HEK293T (cell line): ENCODE measurements around the gene OR4D5.

ENCODE experiments used
- CTCF ChIA-PET: fragments of 350-600 bp; formaldehyde crosslinking; extraction: SDS; loops from one replicate; lab custom pipeline; 2021; ENCODE audit warnings: antibody characterized with exemption, inconsistent platforms; lab: Yijun Ruan, JAX
- POLR2A ChIA-PET: fragments of 350-600 bp; formaldehyde crosslinking; extraction: SDS; loops from one replicate; lab custom pipeline; 2020; ENCODE audit warnings: antibody characterized with exemption, inconsistent platforms; lab: Yijun Ruan, JAX
- DNase-seq: peaks from one replicate; pipeline ENCODE4 v3.0.0; 2012; ENCODE audit warnings: mixed read lengths; ENCODE audit errors: extremely low spot score
- ARNT ChIP-seq: fragments of 450-650 bp; IDR thresholded peaks from 2 replicates; pipeline ENCODE4 v1.6.1; 2017; ENCODE audit warnings: mild to moderate bottlenecking
- BHLHE40 ChIP-seq: fragments of 450-650 bp; IDR thresholded peaks from 2 replicates; pipeline ENCODE4 v1.6.1; 2016; ENCODE audit warnings: mild to moderate bottlenecking, moderate library complexity, borderline replicate concordance
- CTBP1 ChIP-seq: fragments of 450-650 bp; IDR thresholded peaks from 2 replicates; pipeline ENCODE4 v1.6.1; 2016; ENCODE audit warnings: borderline replicate concordance
- ELF4 ChIP-seq: fragments of 450-650 bp; IDR thresholded peaks from 2 replicates; pipeline ENCODE4 v1.6.1; 2017; ENCODE audit warnings: antibody characterized with exemption
- FOXA1 ChIP-seq: fragments of 450-650 bp; IDR thresholded peaks from 2 replicates; pipeline ENCODE4 v1.6.1; 2016; ENCODE audit warnings: mild to moderate bottlenecking
- FOXK2 ChIP-seq: fragments of 450-650 bp; IDR thresholded peaks from 2 replicates; pipeline ENCODE4 v1.6.1; 2016; ENCODE audit warnings: mild to moderate bottlenecking
- FOXM1 ChIP-seq: fragments of 450-650 bp; IDR thresholded peaks from 2 replicates; pipeline ENCODE4 v1.6.1; 2017; ENCODE audit warnings: mild to moderate bottlenecking, borderline replicate concordance
- HDGF ChIP-seq: fragments of 450-650 bp; IDR thresholded peaks from 2 replicates; pipeline ENCODE4 v1.6.1; 2017; ENCODE audit warnings: antibody characterized with exemption, borderline replicate concordance
- L3MBTL2 ChIP-seq: fragments of 450-650 bp; conservative IDR thresholded peaks from 2 replicates; pipeline ENCODE4 v1.6.1; 2016; ENCODE audit warnings: mild to moderate bottlenecking
- LEF1 ChIP-seq: fragments of 450-650 bp; IDR thresholded peaks from 2 replicates; pipeline ENCODE4 v1.6.1; 2017; ENCODE audit warnings: mild to moderate bottlenecking, borderline replicate concordance
- NFRKB ChIP-seq: fragments of 450-650 bp; IDR thresholded peaks from 2 replicates; pipeline ENCODE4 v1.6.1; 2016; ENCODE audit warnings: mild to moderate bottlenecking, moderate library complexity
- SP1 ChIP-seq: fragments of 450-650 bp; IDR thresholded peaks from 2 replicates; pipeline ENCODE4 v1.6.1; 2017
- SUZ12 ChIP-seq: fragments of 450-650 bp; IDR thresholded peaks from 2 replicates; pipeline ENCODE4 v1.6.1; 2016; ENCODE audit warnings: mild to moderate bottlenecking
- TARDBP ChIP-seq: fragments of 450-650 bp; IDR thresholded peaks from 2 replicates; pipeline ENCODE4 v1.6.1; 2016
- ZNF384 ChIP-seq: fragments of 450-650 bp; IDR thresholded peaks from 2 replicates; pipeline ENCODE4 v1.6.1; 2016
- TF ChIP-seq, protein P1 (sequence below): fragments of 450-650 bp; IDR thresholded peaks from 2 replicates; pipeline ENCODE4 v1.6.1; 2016

Gene OR4D5

DNA sequence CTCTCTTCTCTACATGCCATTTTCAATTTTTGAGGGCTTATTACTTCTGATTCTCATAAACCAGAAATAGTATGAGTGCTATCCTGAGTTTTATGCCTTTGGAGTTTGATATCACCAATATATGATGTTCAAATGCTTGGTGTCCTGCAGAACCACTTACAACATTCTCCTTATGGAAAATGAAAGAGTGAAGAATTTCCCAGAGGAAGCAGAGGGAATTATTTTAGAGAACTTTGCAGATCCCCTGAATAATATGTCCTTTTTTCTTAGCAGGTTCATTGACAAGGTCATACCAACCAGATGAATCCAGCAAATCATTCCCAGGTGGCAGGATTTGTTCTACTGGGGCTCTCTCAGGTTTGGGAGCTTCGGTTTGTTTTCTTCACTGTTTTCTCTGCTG is at the start of gene OR4D5:
TSS of gene OR4D5 (plus strand) at position 301 of the 400 bp plus-strand sequence. CDS start at position 301, 0 bp downstream.
- TF ChIP-seq NFRKB = no peak
- no peak for TF ChIP-seq FOXM1
- TF ChIP-seq FOXA1 = no peak
- TF ChIP-seq L3MBTL2 = no peak
- TF ChIP-seq HDGF = no peak
- TF ChIP-seq ARNT = no peak
- TF ChIP-seq TARDBP = no peak
- TF ChIP-seq FOXK2 = no peak
- no peak for TF ChIP-seq SUZ12
- TF ChIP-seq, protein P1, sequence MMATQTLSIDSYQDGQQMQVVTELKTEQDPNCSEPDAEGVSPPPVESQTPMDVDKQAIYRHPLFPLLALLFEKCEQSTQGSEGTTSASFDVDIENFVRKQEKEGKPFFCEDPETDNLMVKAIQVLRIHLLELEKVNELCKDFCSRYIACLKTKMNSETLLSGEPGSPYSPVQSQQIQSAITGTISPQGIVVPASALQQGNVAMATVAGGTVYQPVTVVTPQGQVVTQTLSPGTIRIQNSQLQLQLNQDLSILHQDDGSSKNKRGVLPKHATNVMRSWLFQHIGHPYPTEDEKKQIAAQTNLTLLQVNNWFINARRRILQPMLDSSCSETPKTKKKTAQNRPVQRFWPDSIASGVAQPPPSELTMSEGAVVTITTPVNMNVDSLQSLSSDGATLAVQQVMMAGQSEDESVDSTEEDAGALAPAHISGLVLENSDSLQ = no peak
- TF ChIP-seq BHLHE40 = no peak
- TF ChIP-seq LEF1 = no peak
- TF ChIP-seq ZNF384 = no peak
- no peak for TF ChIP-seq CTBP1
- TF ChIP-seq ELF4 = no peak
- POLR2A ChIA-PET = no interaction called here
- DNase-seq = no peak
- CTCF ChIA-PET = no interaction called here

DNA sequence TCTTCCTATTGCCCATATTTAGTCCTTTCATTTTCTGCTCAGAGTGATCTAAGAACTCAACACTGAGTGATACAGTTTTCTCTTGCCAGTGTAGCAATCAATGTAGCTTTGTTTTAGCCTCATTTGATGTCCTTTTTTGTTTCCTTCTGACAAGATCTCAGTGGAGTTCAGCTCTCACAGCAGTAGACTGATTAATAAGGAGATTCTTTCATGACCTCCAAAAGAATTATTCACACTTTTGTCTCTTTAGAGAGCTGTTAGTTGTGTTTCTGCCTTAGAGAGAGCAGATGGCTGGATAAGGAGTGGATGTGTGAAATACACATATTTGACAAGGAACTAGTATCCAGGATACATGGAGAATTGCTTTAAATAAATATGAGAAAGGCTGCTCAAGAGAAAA is 47.4 kb upstream of the OR4D5 start:
- ChIA-PET CTCF (no interaction called here), POLR2A (no interaction called here)

DNA sequence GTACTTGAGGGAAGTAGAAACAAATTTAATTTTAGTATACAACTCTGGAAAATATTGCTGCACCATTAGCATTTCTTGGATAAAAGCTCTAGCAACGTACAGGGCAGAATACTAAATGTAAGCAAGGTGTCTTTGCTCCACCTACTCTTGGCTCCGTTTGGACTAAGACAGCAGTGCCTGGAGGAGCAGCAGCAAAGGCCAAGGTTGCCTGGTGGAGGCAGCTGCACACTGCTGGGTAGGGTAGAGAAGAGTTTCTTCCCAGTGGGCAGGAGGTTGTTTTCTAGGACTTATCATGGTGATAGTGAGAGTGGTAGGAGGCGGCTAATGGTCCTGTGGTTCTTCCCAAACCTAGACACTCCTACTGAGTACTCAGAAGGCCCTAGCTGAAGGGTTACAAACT is 39.6 kb upstream of the OR4D5 start:
- ChIA-PET POLR2A (no interaction called here), CTCF (no interaction called here)
- DNase-seq = no peak
- no peak for TF ChIP-seq SUZ12
- no peak for TF ChIP-seq L3MBTL2
- TF ChIP-seq FOXA1 = no peak
- no peak for TF ChIP-seq BHLHE40
- TF ChIP-seq FOXM1 = no peak
- TF ChIP-seq CTBP1 = no peak
- TF ChIP-seq ELF4 = no peak
- TF ChIP-seq LEF1 = no peak
- TF ChIP-seq SP1 = no peak
- no peak for TF ChIP-seq TARDBP
- TF ChIP-seq NFRKB = no peak
- TF ChIP-seq, protein P1 = no peak
- TF ChIP-seq ZNF384 = no peak
- TF ChIP-seq ARNT = no peak
- no peak for TF ChIP-seq HDGF
- no peak for TF ChIP-seq FOXK2

More for the DNA sequence above, 47.4 kb upstream of the OR4D5 start:
- no peak for TF ChIP-seq HDGF
- TF ChIP-seq SUZ12 = no peak
- TF ChIP-seq BHLHE40 = no peak
- no peak for TF ChIP-seq NFRKB
- no peak for TF ChIP-seq L3MBTL2
- no peak for DNase-seq

DNA sequence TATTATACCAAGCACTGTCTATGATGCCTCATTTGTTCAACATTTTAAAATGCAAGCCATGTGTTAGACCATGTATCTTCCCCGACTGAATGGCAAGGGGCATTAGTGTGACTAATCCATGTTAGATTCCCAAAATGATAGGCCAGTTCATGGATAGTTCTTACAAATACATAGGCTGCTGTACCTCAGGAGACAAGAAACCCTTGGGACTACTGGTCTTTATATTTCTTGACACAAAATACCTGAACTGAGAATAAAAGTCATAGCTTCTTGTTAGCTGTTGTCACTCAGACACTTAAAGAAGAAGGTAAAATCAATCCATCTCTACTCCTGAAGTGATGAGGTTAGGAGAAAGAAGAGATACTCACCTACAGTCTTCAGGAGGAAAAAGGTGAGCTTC is 37.5 kb upstream of the OR4D5 start, which contains the start of gene OR8D4:
TSS of gene OR8D4 (plus strand) at position 301 of the 400 bp plus-strand sequence. CDS start 4,265 bp downstream, outside the sequence.
- ChIA-PET POLR2A (no interaction called here), CTCF (no interaction called here)
- TF ChIP-seq SP1 (no peak), ARNT (no peak), BHLHE40 (no peak), NFRKB (no peak), FOXA1 (no peak), ZNF384 (no peak), L3MBTL2 (no peak), FOXK2 (no peak), TARDBP (no peak), CTBP1 (no peak), LEF1 (no peak), HDGF (no peak), ELF4 (no peak), FOXM1 (no peak), SUZ12 (no peak)
- TF ChIP-seq, protein P1 = no peak
- DNase-seq = no peak

DNA sequence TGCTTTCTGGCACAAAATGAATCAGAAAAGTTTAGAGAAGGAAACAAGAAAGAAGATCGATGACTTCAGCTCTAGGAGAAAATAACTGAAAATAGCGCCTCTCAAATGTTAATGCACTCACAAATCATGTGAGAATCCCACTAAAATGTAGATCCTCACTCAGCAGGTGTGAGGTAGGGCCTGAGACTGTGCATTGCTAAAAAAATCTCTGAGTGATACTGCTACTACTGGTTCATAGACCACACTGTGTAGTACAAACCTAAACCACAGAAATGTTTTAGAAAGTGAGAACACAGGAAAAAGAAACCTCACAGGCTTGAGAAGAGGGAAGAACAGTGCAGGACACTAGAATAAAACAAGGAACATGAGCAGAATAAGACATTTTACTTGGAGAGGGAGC is 35.5 kb upstream of the OR4D5 start:
- TF ChIP-seq ELF4 = no peak
- TF ChIP-seq, protein P1 = no peak
- TF ChIP-seq HDGF = no peak
- TF ChIP-seq BHLHE40 = no peak
- no peak for TF ChIP-seq SUZ12
- no peak for TF ChIP-seq L3MBTL2
- no peak for TF ChIP-seq LEF1
- ChIA-PET POLR2A (no interaction called here), CTCF (no interaction called here)
- DNase-seq = no peak

DNA sequence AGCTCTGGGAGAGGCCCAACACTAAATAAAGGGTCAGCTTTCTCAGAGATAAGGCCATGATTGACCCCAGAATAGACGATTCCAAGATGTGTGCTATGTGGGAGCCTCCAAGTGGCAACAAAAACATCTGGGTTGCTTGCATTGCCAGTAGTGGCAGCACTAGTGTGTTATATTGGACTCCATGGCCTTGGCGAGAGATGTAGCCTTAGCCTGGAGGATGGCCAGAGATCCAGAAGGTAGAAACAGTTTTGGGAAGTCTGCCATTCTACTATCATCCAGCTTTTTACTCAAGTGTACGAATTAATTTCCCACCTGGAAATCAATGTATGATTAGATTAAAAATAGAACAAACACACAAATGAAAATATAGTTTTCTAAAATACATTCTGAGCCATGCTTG is 34.5 kb upstream of the OR4D5 start:
- CTCF ChIA-PET = no interaction called here
- DNase-seq = no peak
- POLR2A ChIA-PET = no interaction called here
- TF ChIP-seq SUZ12 (no peak), L3MBTL2 (no peak), ELF4 (no peak)
